Endodermal cell (in vitro differentiated cells): ENCODE data around the gene FGFR4. TPM values are rescaled to one million over a fixed set of nuclear protein-coding genes. Genes with fewer than 3 reads are reported as not detected.

Experiments
- DNase-seq: peaks from one replicate; pipeline ENCODE4 v3.0.0-alpha.2; 2017
- H3K27ac ChIP-seq: 2 replicates; pipeline ENCODE4 v1.5.1; 2013; ENCODE audit warnings: mild to moderate bottlenecking, low read depth, low read length, moderate library complexity
- H3K27me3 ChIP-seq: 2 replicates; pipeline ENCODE4 v1.6.1; 2013; ENCODE audit warnings: mild to moderate bottlenecking, low read length, moderate library complexity; ENCODE audit not compliant: insufficient read depth, control insufficient read depth, poor library complexity, severe bottlenecking
- H3K36me3 ChIP-seq: 2 replicates; pipeline ENCODE4 v1.7.0; 2013; ENCODE audit warnings: mild to moderate bottlenecking, low read length, moderate library complexity; ENCODE audit not compliant: control insufficient read depth, insufficient read depth
- H3K4me1 ChIP-seq: one replicate; pipeline ENCODE4 v1.7.0; 2013; ENCODE audit warnings: low read length; ENCODE audit not compliant: control insufficient read depth, insufficient read depth
- H3K4me3 ChIP-seq: 2 replicates; pipeline ENCODE4 v1.5.1; 2013; ENCODE audit warnings: mild to moderate bottlenecking, low read length, moderate library complexity
- H3K9ac ChIP-seq: 2 replicates; pipeline ENCODE4 v1.6.1; 2013; ENCODE audit warnings: mild to moderate bottlenecking, low read length, moderate library complexity; ENCODE audit not compliant: poor library complexity, severe bottlenecking; ENCODE audit errors: extremely low read depth
- H3K9me3 ChIP-seq: 2 replicates; pipeline ENCODE4 v1.6.1; 2013; ENCODE audit warnings: mild to moderate bottlenecking, low read length, moderate library complexity; ENCODE audit not compliant: control insufficient read depth
- H3K27ac Mint-ChIP-seq: 2 replicates; pipeline ENCODE4 v1.8.0; 2020; ENCODE audit warnings: mixed read lengths
- H3K27me3 Mint-ChIP-seq: 2 replicates; pipeline ENCODE4 v1.8.0; 2021; ENCODE audit warnings: mild to moderate bottlenecking, mixed read lengths; ENCODE audit not compliant: insufficient read depth
- H3K36me3 Mint-ChIP-seq: 2 replicates; pipeline ENCODE4 v1.8.0; 2020; ENCODE audit warnings: low read depth, mixed read lengths
- H3K4me1 Mint-ChIP-seq: 2 replicates; pipeline ENCODE4 v1.8.0; 2020; ENCODE audit warnings: mixed read lengths
- H3K4me3 Mint-ChIP-seq: 2 replicates; pipeline ENCODE4 v1.8.0; 2020; ENCODE audit warnings: mild to moderate bottlenecking, moderate library complexity, mixed read lengths
- H3K9me3 Mint-ChIP-seq: 2 replicates; pipeline ENCODE4 v1.8.0; 2020; ENCODE audit warnings: mild to moderate bottlenecking, mixed read lengths
- WGBS, 2 experiments: methylation state at CpG; one replicate each; pipeline versions ENCODE4 v1.1.5 to v1.1.7; 2013; ENCODE audit warnings: missing lambda C conversion rate in 2 of 2, mixed read lengths in 1 of 2; ENCODE audit not compliant: insufficient coverage in 1 of 2, insufficient read length in 1 of 2; 5-methylcytosine and 5-hydroxymethylcytosine counted together
- total RNA-seq, 2 donors: library from RNA; stranded (reverse); fragmentation: NEBNext Ultra II Directional in 1 of 2; extraction: Animal tissue kit (Norgen Biotek cat#: 25700) in 1 of 2; gene quantifications; 2 replicates in 1 of 2; 3 replicates in 1 of 2; pipeline ENCODE4 v1.2.1, GENCODE V29; 2021
- TF ChIP-seq, protein P1 (sequence below): fragments of 200-600 bp; sonication (generic); conservative IDR thresholded peaks from 2 replicates; pipeline ENCODE4 v1.5.0; 2021; ENCODE audit warnings: antibody characterized with exemption, mild to moderate bottlenecking

Gene FGFR4
- total RNA-seq, 2 donors from 2014 or later = 123 to 131 TPM

DNA sequence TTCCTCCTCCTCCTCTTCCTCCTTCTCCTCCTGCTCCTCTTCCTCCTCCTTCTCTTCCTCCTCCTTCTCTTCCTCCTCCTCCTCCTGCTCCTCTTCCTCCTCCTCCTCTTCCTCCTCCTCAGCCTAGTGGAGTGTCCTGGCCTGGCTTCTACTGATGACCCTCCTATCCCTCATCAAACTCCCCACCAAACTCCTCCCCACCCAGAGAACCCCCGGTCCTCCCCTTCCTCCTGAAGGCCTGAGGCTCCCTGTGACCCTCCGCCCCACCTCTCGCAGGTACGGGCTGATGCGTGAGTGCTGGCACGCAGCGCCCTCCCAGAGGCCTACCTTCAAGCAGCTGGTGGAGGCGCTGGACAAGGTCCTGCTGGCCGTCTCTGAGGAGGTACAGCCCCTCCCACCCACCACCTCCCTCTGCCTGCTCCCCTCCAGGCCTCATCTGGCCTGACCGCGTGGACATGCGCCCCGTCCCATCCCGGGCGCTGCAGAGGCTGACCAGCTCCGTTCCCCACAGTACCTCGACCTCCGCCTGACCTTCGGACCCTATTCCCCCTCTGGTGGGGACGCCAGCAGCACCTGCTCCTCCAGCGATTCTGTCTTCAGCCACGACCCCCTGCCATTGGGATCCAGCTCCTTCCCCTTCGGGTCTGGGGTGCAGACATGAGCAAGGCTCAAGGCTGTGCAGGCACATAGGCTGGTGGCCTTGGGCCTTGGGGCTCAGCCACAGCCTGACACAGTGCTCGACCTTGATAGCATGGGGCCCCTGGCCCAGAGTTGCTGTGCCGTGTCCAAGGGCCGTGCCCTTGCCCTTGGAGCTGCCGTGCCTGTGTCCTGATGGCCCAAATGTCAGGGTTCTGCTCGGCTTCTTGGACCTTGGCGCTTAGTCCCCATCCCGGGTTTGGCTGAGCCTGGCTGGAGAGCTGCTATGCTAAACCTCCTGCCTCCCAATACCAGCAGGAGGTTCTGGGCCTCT is 10.6 kb downstream of the FGFR4 start:
- H3K27me3 Mint-ChIP-seq = no peaks in the 10 kb centered on the region
- Histone ChIP-seq H3K27ac (peak overlapping the region; percentile 83), H3K4me1 (no peaks in the 10 kb centered on the region)

DNA sequence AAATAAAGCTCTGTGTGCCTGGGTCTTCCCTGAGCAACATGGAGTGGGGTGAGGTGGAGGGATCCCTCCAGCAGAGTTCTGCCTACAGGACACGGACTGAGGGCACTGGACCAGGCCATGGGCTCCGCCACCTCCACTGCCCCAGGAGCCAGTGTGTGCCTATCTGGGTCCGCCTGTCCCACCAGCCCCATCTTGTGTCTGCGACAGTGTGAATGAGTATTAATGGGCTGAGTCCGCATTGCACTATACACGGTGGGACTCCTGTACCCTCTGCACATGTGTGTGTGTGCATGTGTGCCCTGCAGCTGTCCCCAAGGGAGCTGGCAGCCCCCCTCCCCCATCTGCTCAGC is 11.4 kb downstream of the FGFR4 start:
- H3K9ac ChIP-seq = no peak overlapping the region
- Mint-ChIP-seq H3K4me3 (no peak overlapping the region), H3K36me3 (peaks cover 25% of the 10 kb centered on the region), H3K9me3 (no peaks in the 10 kb centered on the region), H3K27ac (no peak overlapping the region), H3K4me1 (peaks cover 7% of the 10 kb centered on the region), H3K27me3 (no peaks in the 10 kb centered on the region)
- DNase-seq = no peak
- H3K36me3 ChIP-seq = no peaks in the 10 kb centered on the region
- H3K27ac ChIP-seq = peak overlapping the region; percentile 83
- H3K4me1 ChIP-seq = no peaks in the 10 kb centered on the region
- WGBS, 2 experiments = 93 to 95% methylated on average over 3 to 6 of the region's 6 CpGs
- TF ChIP-seq, protein P1, sequence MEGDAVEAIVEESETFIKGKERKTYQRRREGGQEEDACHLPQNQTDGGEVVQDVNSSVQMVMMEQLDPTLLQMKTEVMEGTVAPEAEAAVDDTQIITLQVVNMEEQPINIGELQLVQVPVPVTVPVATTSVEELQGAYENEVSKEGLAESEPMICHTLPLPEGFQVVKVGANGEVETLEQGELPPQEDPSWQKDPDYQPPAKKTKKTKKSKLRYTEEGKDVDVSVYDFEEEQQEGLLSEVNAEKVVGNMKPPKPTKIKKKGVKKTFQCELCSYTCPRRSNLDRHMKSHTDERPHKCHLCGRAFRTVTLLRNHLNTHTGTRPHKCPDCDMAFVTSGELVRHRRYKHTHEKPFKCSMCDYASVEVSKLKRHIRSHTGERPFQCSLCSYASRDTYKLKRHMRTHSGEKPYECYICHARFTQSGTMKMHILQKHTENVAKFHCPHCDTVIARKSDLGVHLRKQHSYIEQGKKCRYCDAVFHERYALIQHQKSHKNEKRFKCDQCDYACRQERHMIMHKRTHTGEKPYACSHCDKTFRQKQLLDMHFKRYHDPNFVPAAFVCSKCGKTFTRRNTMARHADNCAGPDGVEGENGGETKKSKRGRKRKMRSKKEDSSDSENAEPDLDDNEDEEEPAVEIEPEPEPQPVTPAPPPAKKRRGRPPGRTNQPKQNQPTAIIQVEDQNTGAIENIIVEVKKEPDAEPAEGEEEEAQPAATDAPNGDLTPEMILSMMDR = no peak
- H3K9me3 ChIP-seq = no peaks in the 10 kb centered on the region
- no peaks in the 10 kb centered on the region for H3K27me3 ChIP-seq
- H3K4me3 ChIP-seq = no peak overlapping the region

More for the DNA sequence above, 10.6 kb downstream of the FGFR4 start:
- Mint-ChIP-seq H3K9me3 (no peaks in the 10 kb centered on the region), H3K4me3 (no peak overlapping the region), H3K36me3 (peaks cover 32% of the 10 kb centered on the region), H3K27ac (no peak overlapping the region), H3K4me1 (peaks cover 7% of the 10 kb centered on the region)
- H3K9me3 ChIP-seq = no peaks in the 10 kb centered on the region
- H3K4me3 ChIP-seq = no peak overlapping the region
- DNase-seq = peak; percentile 45
- no peak overlapping the region for H3K9ac ChIP-seq
- TF ChIP-seq, protein P1 = no peak
- no peaks in the 10 kb centered on the region for H3K27me3 ChIP-seq
- 94 to 98% methylated on average over 23 to 30 of the region's 30 CpGs for WGBS, 2 experiments
- H3K36me3 ChIP-seq = no peaks in the 10 kb centered on the region

DNA sequence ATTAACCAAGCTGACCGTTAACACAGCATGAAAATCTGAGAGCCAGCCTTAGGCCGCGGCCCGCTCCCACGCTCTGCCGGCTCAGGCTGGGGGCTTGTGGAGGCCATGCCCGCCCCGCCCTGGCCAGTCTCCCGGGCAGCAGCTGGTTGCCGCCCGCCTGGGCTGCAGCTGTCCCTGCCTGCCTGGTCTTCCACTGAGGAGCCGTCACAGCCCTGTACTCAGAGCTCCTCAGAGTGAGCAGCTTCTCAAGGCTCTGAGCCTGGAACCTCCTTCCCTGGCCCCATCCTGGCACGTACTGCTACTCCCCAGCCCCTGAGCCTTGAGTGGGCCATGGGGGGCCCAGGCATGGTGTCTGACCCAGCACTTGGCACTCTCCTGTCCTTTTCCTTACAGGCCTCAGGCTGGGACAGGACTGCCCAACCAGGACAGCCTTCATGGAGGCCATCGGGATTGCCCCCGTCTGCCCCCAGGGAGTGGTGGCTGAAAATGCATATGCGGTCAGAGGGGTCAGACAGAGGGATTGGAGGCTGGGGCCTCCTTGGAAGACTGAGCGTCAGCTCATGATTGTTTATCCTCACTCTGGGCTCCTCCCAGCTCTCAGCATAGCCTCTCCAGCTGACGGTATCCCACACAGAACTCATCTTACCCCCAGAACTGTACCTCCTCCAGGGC is 11.9 kb downstream of the FGFR4 start:
- TF ChIP-seq, protein P1 = no peak
- Mint-ChIP-seq H3K9me3 (no peaks in the 10 kb centered on the region), H3K36me3 (peaks cover 20% of the 10 kb centered on the region), H3K27me3 (no peaks in the 10 kb centered on the region), H3K4me3 (no peak overlapping the region), H3K27ac (peak overlapping the region; percentile 76), H3K4me1 (peaks cover 7% of the 10 kb centered on the region)
- Histone ChIP-seq H3K9me3 (no peaks in the 10 kb centered on the region), H3K4me1 (no peaks in the 10 kb centered on the region), H3K27me3 (no peaks in the 10 kb centered on the region), H3K36me3 (no peaks in the 10 kb centered on the region), H3K9ac (no peak overlapping the region), H3K27ac (peak overlapping the region; percentile 83), H3K4me3 (no peak overlapping the region)
- WGBS, 2 experiments = 91 to 92% methylated on average over 9 to 18 of the region's 18 CpGs
- peak; percentile 49 for DNase-seq
